Mesothelial cell of epicardium (in vitro differentiated cells): ENCODE results near the gene REXO1. TPM values are rescaled to one million over a fixed set of nuclear protein-coding genes. Genes with fewer than 3 reads are reported as not detected.

Source experiments
- DNase-seq, 2 experiments: peaks; one replicate each; pipeline ENCODE4 v3.0.0; 2021; ENCODE audit warnings: low spot score in 2 of 2; ENCODE audit not compliant: unreplicated experiment in 2 of 2
- H3K27ac Mint-ChIP-seq: 2 replicates; pipeline ENCODE4 v1.8.0; 2021; ENCODE audit warnings: mixed read lengths
- H3K27me3 Mint-ChIP-seq: 2 replicates; pipeline ENCODE4 v1.8.0; 2021; ENCODE audit warnings: low read depth, mixed read lengths
- H3K36me3 Mint-ChIP-seq: 2 replicates; pipeline ENCODE4 v1.8.0; 2021; ENCODE audit warnings: mixed read lengths
- H3K4me1 Mint-ChIP-seq: 2 replicates; pipeline ENCODE4 v1.8.0; 2021; ENCODE audit warnings: mixed read lengths
- H3K4me3 Mint-ChIP-seq: 2 replicates; pipeline ENCODE4 v1.8.0; 2021; ENCODE audit warnings: mild to moderate bottlenecking, moderate library complexity, mixed read lengths
- H3K9me3 Mint-ChIP-seq: 2 replicates; pipeline ENCODE4 v1.8.0; 2021; ENCODE audit warnings: mixed read lengths
- total RNA-seq: library from RNA; stranded (reverse); gene quantifications from 3 replicates; pipeline ENCODE4 v1.2.1, GENCODE V29; 2021
- TF ChIP-seq, protein P1 (sequence below): fragments of 200-600 bp; sonication (generic); IDR thresholded peaks from one replicate; pipeline ENCODE4 v1.5.0; 2021; ENCODE audit warnings: antibody characterized with exemption; ENCODE audit not compliant: unreplicated experiment

REXO1 gene
- total RNA-seq, 1 donor from 2014 or later, result 46.6 TPM

DNA sequence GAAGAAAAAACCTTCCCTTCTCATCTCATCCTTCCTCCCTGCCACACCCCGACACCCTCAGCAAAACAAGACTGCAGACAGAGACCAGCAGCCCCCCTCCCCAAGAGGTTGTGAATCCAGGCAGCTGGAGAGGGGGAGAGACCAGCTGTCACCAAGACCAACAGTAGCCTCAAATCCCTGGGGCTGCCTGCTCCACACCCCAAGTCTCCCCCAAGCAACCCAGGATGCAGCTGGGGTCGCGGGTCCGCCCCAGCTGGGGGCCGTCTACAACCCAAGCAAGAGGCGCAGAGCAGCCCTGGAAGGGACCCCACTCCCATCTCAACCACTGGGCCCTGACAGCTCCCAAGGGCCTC is 8.0 kb upstream of the REXO1 start:
- peaks cover 40% of the 10 kb centered on the region for H3K4me1 Mint-ChIP-seq
- H3K9me3 Mint-ChIP-seq, result no peaks in the 10 kb centered on the region
- no peak for DNase-seq
- TF ChIP-seq, protein P1, sequence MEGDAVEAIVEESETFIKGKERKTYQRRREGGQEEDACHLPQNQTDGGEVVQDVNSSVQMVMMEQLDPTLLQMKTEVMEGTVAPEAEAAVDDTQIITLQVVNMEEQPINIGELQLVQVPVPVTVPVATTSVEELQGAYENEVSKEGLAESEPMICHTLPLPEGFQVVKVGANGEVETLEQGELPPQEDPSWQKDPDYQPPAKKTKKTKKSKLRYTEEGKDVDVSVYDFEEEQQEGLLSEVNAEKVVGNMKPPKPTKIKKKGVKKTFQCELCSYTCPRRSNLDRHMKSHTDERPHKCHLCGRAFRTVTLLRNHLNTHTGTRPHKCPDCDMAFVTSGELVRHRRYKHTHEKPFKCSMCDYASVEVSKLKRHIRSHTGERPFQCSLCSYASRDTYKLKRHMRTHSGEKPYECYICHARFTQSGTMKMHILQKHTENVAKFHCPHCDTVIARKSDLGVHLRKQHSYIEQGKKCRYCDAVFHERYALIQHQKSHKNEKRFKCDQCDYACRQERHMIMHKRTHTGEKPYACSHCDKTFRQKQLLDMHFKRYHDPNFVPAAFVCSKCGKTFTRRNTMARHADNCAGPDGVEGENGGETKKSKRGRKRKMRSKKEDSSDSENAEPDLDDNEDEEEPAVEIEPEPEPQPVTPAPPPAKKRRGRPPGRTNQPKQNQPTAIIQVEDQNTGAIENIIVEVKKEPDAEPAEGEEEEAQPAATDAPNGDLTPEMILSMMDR, result no peak
- no peaks in the 10 kb centered on the region for H3K36me3 Mint-ChIP-seq
- peak overlapping the region; percentile 50 for H3K27ac Mint-ChIP-seq
- H3K4me3 Mint-ChIP-seq, result peak overlapping the region; percentile 48
- H3K27me3 Mint-ChIP-seq, result peaks cover 4% of the 10 kb centered on the region

- Mint-ChIP-seq H3K4me3 (peak overlapping the region; percentile 48), H3K4me1 (peaks cover 36% of the 10 kb centered on the region), H3K9me3 (no peaks in the 10 kb centered on the region), H3K27ac (no peak overlapping the region), H3K36me3 (no peaks in the 10 kb centered on the region), H3K27me3 (no peaks in the 10 kb centered on the region)
- DNase-seq, result no peak
- TF ChIP-seq, protein P1, result no peak
Measured at GRCh38 chr19:1855828-1856255, 7.6 kb upstream of the REXO1 start.

DNA sequence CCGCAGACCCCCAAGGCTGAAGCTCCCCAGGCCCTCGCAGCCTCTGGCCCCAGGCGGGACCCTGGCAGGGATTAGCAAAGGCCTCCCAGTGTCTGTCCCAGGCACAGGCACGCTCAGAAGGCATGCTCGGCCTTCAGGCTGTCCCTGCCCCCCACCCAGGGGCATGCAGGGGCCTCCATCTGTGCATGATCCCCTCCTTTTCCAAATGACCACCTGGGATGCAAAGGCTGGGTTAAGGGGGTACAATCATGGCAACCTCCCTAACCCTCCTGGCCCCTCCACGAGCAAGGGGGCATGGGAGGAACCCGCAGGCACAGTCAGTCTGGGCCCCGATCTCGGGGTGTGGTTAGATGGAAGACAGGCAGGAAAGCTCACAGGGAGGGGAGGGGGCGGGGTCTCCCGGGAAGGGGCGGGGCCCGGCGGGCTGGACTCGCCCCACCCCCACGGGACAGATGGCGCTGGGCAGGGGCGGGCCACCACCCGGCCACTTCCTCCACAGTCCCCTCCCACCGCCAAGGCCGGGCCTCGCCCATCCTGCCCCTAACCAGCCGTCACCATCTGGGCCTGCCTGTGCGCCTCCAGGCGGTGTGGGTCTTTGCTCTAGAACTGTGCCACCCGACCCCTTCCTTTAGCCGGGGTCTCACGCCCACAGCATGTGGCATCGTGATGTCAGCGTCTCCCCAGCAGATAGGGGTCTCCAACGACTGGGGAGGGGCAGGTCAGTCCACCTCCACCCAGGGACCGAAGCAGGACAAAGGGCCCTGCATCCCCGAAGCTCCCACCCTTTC is 7.0 kb upstream of the REXO1 start:
- Mint-ChIP-seq H3K4me1 (peaks cover 34% of the 10 kb centered on the region), H3K36me3 (no peaks in the 10 kb centered on the region), H3K4me3 (peak overlapping the region; percentile 24), H3K9me3 (no peaks in the 10 kb centered on the region), H3K27ac (peak overlapping the region; percentile 73), H3K27me3 (no peaks in the 10 kb centered on the region)
- TF ChIP-seq, protein P1, result no peak
- DNase-seq, result no peak

- TF ChIP-seq, protein P1, result no peak
- Mint-ChIP-seq H3K9me3 (no peaks in the 10 kb centered on the region), H3K27me3 (no peaks in the 10 kb centered on the region), H3K4me3 (no peak overlapping the region), H3K27ac (no peak overlapping the region), H3K36me3 (no peaks in the 10 kb centered on the region), H3K4me1 (peaks cover 34% of the 10 kb centered on the region)
- no peak for DNase-seq
Measured at GRCh38 chr19:1854542-1855039, 6.3 kb upstream of the REXO1 start.

DNA sequence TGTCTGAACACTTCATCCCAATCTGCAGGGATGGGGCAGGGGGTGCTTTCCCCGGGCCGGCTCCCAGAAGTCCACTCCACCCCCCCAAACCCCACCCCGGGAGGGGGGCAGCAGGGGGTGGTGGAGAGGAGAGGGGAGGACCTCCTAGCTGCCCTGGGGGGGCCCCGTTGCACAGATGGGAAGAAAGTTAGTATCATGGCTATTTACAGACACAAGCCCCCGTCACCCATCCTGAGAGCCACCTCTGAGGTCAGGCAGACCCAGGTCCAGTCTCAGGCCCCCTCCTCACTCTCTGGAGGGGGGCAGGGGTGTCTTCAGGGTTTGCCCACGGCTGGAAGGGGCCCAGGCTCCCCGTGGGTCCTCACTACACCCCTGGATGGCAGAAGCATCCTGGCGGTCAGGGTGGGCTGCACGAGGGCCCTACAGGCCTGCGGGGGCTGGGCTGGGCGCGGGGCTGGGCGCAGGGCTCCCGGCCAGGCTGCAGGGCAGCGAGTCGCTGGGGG is 5.8 kb upstream of the REXO1 start:
- DNase-seq, result no peak
- no peaks in the 10 kb centered on the region for H3K27me3 Mint-ChIP-seq
- no peak overlapping the region for H3K4me3 Mint-ChIP-seq
- TF ChIP-seq, protein P1, result no peak
- no peak overlapping the region for H3K27ac Mint-ChIP-seq
- H3K4me1 Mint-ChIP-seq, result peaks cover 30% of the 10 kb centered on the region
- no peaks in the 10 kb centered on the region for H3K36me3 Mint-ChIP-seq
- H3K9me3 Mint-ChIP-seq, result no peaks in the 10 kb centered on the region
